Prostate gland (tissue), 2 donors: Measurements from ENCODE around the gene PIAS1. TPM values are rescaled to one million over a fixed set of nuclear protein-coding genes. Genes with fewer than 3 reads are reported as not detected.

Experiments
- DNase-seq: peaks from one replicate; pipeline ENCODE4 v3.0.0-alpha.2; 2019; ENCODE audit warnings: low spot score
- H3K27ac ChIP-seq, 2 donors: fragments of 200-600 bp; sonication (generic); 2 replicates each; pipeline ENCODE4 v1.5.1; 2017 to 2019
- H3K27me3 ChIP-seq: fragments of 200-600 bp; sonication (generic); replicated peaks from 2 replicates; pipeline ENCODE4 v1.5.1; 2019; ENCODE audit not compliant: insufficient read depth
- H3K36me3 ChIP-seq, 2 donors: fragments of 200-600 bp; sonication (generic); 1 replicate in 1 of 2; 2 replicates in 1 of 2; pipeline versions ENCODE4 v1.5.1 to v1.8.1; 2017 to 2019
- H3K4me1 ChIP-seq: fragments of 200-600 bp; sonication (generic); replicated peaks from 2 replicates; pipeline ENCODE4 v1.5.1; 2019
- H3K4me3 ChIP-seq, 2 donors: fragments of 200-600 bp; sonication (generic); 2 replicates each; pipeline ENCODE4 v1.5.1; 2017 to 2019
- H3K9me3 ChIP-seq: fragments of 200-600 bp; sonication (generic); 2 replicates; pipeline ENCODE4 v1.5.1; 2017
- CTCF ChIP-seq, 4 experiments: fragments of 200-600 bp in 2 of 4; fragments of 450-650 bp in 2 of 4; sonication (generic) in 2 of 4; IDR thresholded peaks; 1 replicate in 3 of 4; 2 replicates in 1 of 4; pipeline ENCODE4 v1.5.1; 2016 to 2019; ENCODE audit warnings: antibody characterized with exemption in 4 of 4, mild to moderate bottlenecking in 2 of 4, moderate library complexity in 2 of 4
- POLR2A ChIP-seq: fragments of 450-650 bp; IDR thresholded peaks from one replicate; pipeline ENCODE4 v1.6.1; 2016; ENCODE audit warnings: antibody characterized with exemption, mild to moderate bottlenecking
- POLR2AphosphoS5 ChIP-seq: sonication (generic); formaldehyde crosslinking; IDR thresholded peaks from one replicate; pipeline ENCODE4 v1.6.1; 2017; ENCODE audit warnings: antibody characterized with exemption
- WGBS: methylation state at CpG from one replicate; pipeline ENCODE4 v1.1.5; 2018; 5-methylcytosine and 5-hydroxymethylcytosine counted together
- intact Hi-C: fragments of 100-400 bp; cut with DNase I; formaldehyde crosslinking; loops from one replicate; pipeline ENCODE4 v1.14.2; 2022
- total RNA-seq, 2 donors: library from RNA; depleted of rRNA; stranded (reverse); fragments of >200 nt; gene quantifications; one replicate each; pipeline ENCODE4 v1.1.0, GENCODE V29; 2016

The PIAS1 gene
- total RNA-seq, 2 donors from 2014 or later, result 40.9 to 58.4 TPM

GRCh38 chr15:68114356-68114755, 60.2 kb downstream of the PIAS1 start:
- intact Hi-C loops, result no loop called here
- no peaks in the 10 kb centered on the region for H3K36me3 ChIP-seq
- H3K4me3 ChIP-seq, result no peak overlapping the region
- TF ChIP-seq CTCF (IDR thresholded peaks at IDR 0.05), result no peak
- TF ChIP-seq POLR2A, result no peak
- no peak for TF ChIP-seq POLR2AphosphoS5
- no peaks in the 10 kb centered on the region for H3K4me1 ChIP-seq
- H3K27ac ChIP-seq, result peak overlapping the region in 1 of 2 donors; percentile 43
- no peak for DNase-seq
- 0% methylated on average over 1 of the region's 1 CpG for WGBS
- no peaks in the 10 kb centered on the region for H3K27me3 ChIP-seq
- H3K9me3 ChIP-seq, result no peaks in the 10 kb centered on the region

GRCh38 chr15:68114840-68115239, 60.7 kb downstream of the PIAS1 start:
- no peak for TF ChIP-seq POLR2AphosphoS5
- no peak for TF ChIP-seq CTCF (IDR thresholded peaks at IDR 0.05)
- TF ChIP-seq POLR2A, result no peak
- no peak overlapping the region for H3K4me3 ChIP-seq
- no peaks in the 10 kb centered on the region for H3K27me3 ChIP-seq
- no peaks in the 10 kb centered on the region for H3K4me1 ChIP-seq
- H3K27ac ChIP-seq, result no peak overlapping the region
- no peaks in the 10 kb centered on the region for H3K36me3 ChIP-seq
- intact Hi-C loops, result no loop called here
- DNase-seq, result no peak
- 56% methylated on average over 2 of the region's 2 CpGs for WGBS
- no peaks in the 10 kb centered on the region for H3K9me3 ChIP-seq

- TF ChIP-seq POLR2AphosphoS5 (no peak), CTCF (IDR thresholded peaks at IDR 0.05) (no peak)
- Histone ChIP-seq H3K27ac (no peak overlapping the region), H3K9me3 (no peaks in the 10 kb centered on the region), H3K36me3 (no peaks in the 10 kb centered on the region), H3K4me3 (no peak overlapping the region), H3K27me3 (no peaks in the 10 kb centered on the region), H3K4me1 (no peaks in the 10 kb centered on the region)
- intact Hi-C loops, result no loop called here
- 86% methylated on average over 2 of the region's 2 CpGs for WGBS
- no peak for DNase-seq
Observed at GRCh38 chr15:68124700-68125099, 70.6 kb downstream of the PIAS1 start.

- DNase-seq, result no peak
- no peaks in the 10 kb centered on the region for H3K36me3 ChIP-seq
Observed at GRCh38 chr15:68126396-68126795, 72.3 kb downstream of the PIAS1 start.

More at GRCh38 chr15:68126396-68126795, 72.3 kb downstream of the PIAS1 start:
- no peaks in the 10 kb centered on the region for H3K4me1 ChIP-seq
- intact Hi-C loops, result no loop called here
- H3K27ac ChIP-seq, result no peak overlapping the region
- no peak overlapping the region for H3K4me3 ChIP-seq
- no peaks in the 10 kb centered on the region for H3K9me3 ChIP-seq
- TF ChIP-seq POLR2A (no peak), POLR2AphosphoS5 (no peak), CTCF (IDR thresholded peaks at IDR 0.05) (no peak)
- WGBS, result 63% methylated on average over 8 of the region's 8 CpGs
- no peaks in the 10 kb centered on the region for H3K27me3 ChIP-seq
